IPS-15b (cell line): ENCODE results near the gene TGFBR2.

Experiments
- H3K27me3 ChIP-seq: one replicate; pipeline ENCODE4 v1.6.1; 2013; ENCODE audit warnings: low read length; ENCODE audit not compliant: control insufficient read depth, insufficient read depth
- H3K36me3 ChIP-seq: one replicate; pipeline ENCODE4 v1.6.1; 2013; ENCODE audit warnings: low read length; ENCODE audit not compliant: control insufficient read depth, insufficient read depth
- H3K4me1 ChIP-seq: one replicate; pipeline ENCODE4 v1.6.1; 2013; ENCODE audit warnings: mild to moderate bottlenecking, low read length; ENCODE audit not compliant: control insufficient read depth, insufficient read depth
- H3K4me3 ChIP-seq: one replicate; pipeline ENCODE4 v1.5.1; 2013; ENCODE audit warnings: low read depth, low read length
- H3K9ac ChIP-seq: one replicate; pipeline ENCODE4 v1.6.1; 2013; ENCODE audit warnings: low read depth, mild to moderate bottlenecking, low read length
- H3K9me3 ChIP-seq: one replicate; pipeline ENCODE4 v1.6.1; 2013; ENCODE audit warnings: mild to moderate bottlenecking, low read length; ENCODE audit not compliant: control insufficient read depth, insufficient read depth

TGFBR2 gene

GRCh38 chr3:30585654-30586053, 20.7 kb upstream of the TGFBR2 start:
- Histone ChIP-seq H3K4me3 (no peak overlapping the region), H3K9me3 (no peaks in the 10 kb centered on the region), H3K36me3 (no peaks in the 10 kb centered on the region), H3K9ac (no peak overlapping the region), H3K27me3 (no peaks in the 10 kb centered on the region), H3K4me1 (peaks cover 4% of the 10 kb centered on the region)

- H3K4me1 ChIP-seq: peaks cover 4% of the 10 kb centered on the region
- H3K9ac ChIP-seq: no peak overlapping the region
- H3K36me3 ChIP-seq: no peaks in the 10 kb centered on the region
- no peaks in the 10 kb centered on the region for H3K27me3 ChIP-seq
- no peaks in the 10 kb centered on the region for H3K9me3 ChIP-seq
- H3K4me3 ChIP-seq: no peak overlapping the region
Observed at GRCh38 chr3:30586096-30586805, 20.1 kb upstream of the TGFBR2 start.

GRCh38 chr3:30586806-30587486, 19.5 kb upstream of the TGFBR2 start:
- no peak overlapping the region for H3K4me3 ChIP-seq
- H3K9ac ChIP-seq: no peak overlapping the region
- H3K4me1 ChIP-seq: no peaks in the 10 kb centered on the region
- no peaks in the 10 kb centered on the region for H3K36me3 ChIP-seq
- no peaks in the 10 kb centered on the region for H3K27me3 ChIP-seq
- H3K9me3 ChIP-seq: no peaks in the 10 kb centered on the region

DNA sequence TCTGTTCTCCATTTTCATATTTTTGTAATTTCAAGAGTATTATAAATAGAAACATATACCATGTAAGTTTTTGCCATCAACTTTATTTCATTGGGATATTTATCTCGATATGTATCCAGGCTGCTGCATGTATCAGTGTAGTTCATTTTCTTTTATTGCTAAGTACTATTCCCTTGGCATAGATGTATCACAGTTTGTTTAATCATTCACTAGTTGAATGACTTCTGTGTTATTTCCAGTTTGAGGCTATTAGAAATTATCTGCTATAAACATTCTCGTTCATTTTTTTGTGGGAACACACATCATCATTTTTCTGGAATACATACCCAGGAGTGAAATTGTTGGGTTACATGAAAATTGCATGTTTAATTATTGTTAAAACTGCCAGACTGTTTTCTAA, 18.5 kb upstream of the TGFBR2 start:
- H3K4me3 ChIP-seq: no peak overlapping the region
- H3K4me1 ChIP-seq: no peaks in the 10 kb centered on the region
- H3K9ac ChIP-seq: no peak overlapping the region
- H3K36me3 ChIP-seq: no peaks in the 10 kb centered on the region
- no peaks in the 10 kb centered on the region for H3K9me3 ChIP-seq
- H3K27me3 ChIP-seq: no peaks in the 10 kb centered on the region

DNA sequence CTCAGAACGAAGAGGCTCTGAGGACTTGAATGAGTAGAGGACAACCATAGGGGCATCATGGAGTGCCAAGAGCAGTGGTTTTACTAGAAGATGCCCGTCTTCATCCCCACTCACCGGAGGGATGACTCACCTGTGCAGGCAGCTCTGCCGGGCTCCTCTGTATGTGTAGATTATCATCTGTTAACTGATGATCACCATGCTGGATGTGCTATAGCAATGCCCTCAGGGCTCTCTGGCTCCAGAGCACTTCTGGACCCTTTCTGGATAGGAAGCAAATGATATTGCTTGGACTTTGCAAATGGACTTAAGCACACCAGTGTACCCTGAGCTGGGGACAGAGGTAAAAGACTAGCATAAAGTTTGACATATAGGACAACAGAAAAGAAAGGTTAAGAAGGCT, 10.2 kb upstream of the TGFBR2 start:
- Histone ChIP-seq H3K4me1 (no peaks in the 10 kb centered on the region), H3K36me3 (no peaks in the 10 kb centered on the region), H3K9me3 (no peaks in the 10 kb centered on the region), H3K9ac (no peak overlapping the region), H3K27me3 (no peaks in the 10 kb centered on the region), H3K4me3 (no peak overlapping the region)

- Histone ChIP-seq H3K9ac (no peak overlapping the region), H3K27me3 (no peaks in the 10 kb centered on the region), H3K9me3 (no peaks in the 10 kb centered on the region), H3K4me3 (no peak overlapping the region), H3K4me1 (no peaks in the 10 kb centered on the region), H3K36me3 (no peaks in the 10 kb centered on the region)
Observed at GRCh38 chr3:30597131-30597768, 9.2 kb upstream of the TGFBR2 start.

- H3K27me3 ChIP-seq: no peaks in the 10 kb centered on the region
Observed at GRCh38 chr3:30597769-30598134, 8.6 kb upstream of the TGFBR2 start.

DNA sequence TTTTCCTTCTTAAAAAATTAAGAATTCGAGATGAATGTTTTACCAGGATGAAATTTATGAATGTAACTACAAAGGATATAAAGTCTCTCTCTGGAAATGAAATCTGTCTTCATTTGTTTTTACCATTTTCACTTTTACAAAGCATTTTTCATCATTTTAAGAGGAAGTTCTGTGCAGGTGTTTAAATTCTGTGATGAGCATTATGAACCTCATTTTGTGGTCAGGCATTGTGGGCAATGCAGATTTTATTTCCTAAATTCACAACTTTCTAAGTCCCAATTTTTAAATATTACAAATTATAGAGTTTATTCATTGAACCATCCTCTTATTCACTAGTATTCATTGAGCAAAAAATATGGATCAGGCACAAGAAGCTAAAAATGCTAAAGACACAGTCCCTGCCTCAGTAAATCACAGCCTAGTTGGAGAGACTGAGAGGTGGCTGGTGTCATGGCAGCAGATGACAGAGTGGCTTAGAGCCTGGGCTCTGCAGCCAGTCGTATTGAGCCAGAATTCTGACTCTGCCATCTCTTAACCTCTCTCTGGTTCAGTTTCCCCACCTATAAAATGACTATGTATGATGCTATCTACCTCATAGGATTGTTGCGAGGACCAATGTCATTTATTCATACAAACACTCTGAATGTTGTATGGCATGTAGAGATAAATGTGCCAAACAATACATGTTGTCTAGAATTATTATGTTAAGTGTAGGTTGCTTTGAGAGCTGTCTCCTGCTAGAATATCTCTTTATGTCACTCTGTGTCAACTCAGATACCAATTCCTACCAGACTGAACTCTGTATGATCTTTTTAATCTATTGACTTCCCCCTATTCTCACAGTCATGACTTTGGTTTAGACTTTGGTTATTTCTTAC, 7.5 kb upstream of the TGFBR2 start:
- no peak overlapping the region for H3K4me3 ChIP-seq
- no peak overlapping the region for H3K9ac ChIP-seq
- H3K27me3 ChIP-seq: no peaks in the 10 kb centered on the region
- no peaks in the 10 kb centered on the region for H3K36me3 ChIP-seq
- no peaks in the 10 kb centered on the region for H3K4me1 ChIP-seq
- H3K9me3 ChIP-seq: no peaks in the 10 kb centered on the region

More at GRCh38 chr3:30597769-30598134, 8.6 kb upstream of the TGFBR2 start:
- no peak overlapping the region for H3K4me3 ChIP-seq
- H3K9me3 ChIP-seq: no peaks in the 10 kb centered on the region
- no peaks in the 10 kb centered on the region for H3K4me1 ChIP-seq
- H3K9ac ChIP-seq: no peak overlapping the region
- no peaks in the 10 kb centered on the region for H3K36me3 ChIP-seq

- peaks cover 11% of the 10 kb centered on the region for H3K27me3 ChIP-seq
- no peak overlapping the region for H3K9ac ChIP-seq
- no peaks in the 10 kb centered on the region for H3K36me3 ChIP-seq
- H3K4me1 ChIP-seq: peaks cover 4% of the 10 kb centered on the region
- no peaks in the 10 kb centered on the region for H3K9me3 ChIP-seq
- no peak overlapping the region for H3K4me3 ChIP-seq
Observed at GRCh38 chr3:30600572-30600971, 5.8 kb upstream of the TGFBR2 start.

DNA sequence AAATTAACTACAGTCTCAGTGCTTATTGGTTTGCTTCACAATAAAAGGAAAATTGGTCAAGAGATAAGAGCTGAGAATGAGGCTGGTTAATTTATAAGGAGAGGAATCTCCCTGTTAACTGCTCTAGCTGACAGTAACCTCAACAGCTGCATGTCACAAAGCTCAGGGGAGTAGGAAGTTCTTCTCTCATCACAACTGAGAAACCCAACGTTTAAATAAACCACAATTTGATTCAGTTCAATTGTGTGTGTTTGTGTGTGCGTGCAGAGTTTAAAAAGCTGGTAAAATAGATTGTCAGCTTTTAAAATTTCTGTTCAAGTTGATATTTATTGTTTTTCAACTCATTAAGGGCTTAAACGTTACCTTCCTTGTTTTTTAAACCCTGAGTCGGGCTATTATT, 3.5 kb upstream of the TGFBR2 start:
- Histone ChIP-seq H3K9ac (no peak overlapping the region), H3K27me3 (peaks cover 16% of the 10 kb centered on the region), H3K9me3 (no peaks in the 10 kb centered on the region), H3K4me1 (peaks cover 8% of the 10 kb centered on the region), H3K36me3 (no peaks in the 10 kb centered on the region), H3K4me3 (no peak overlapping the region)

- peaks cover 8% of the 10 kb centered on the region for H3K4me1 ChIP-seq
- no peak overlapping the region for H3K9ac ChIP-seq
- no peaks in the 10 kb centered on the region for H3K36me3 ChIP-seq
- H3K27me3 ChIP-seq: peaks cover 16% of the 10 kb centered on the region
- H3K9me3 ChIP-seq: no peaks in the 10 kb centered on the region
- no peak overlapping the region for H3K4me3 ChIP-seq
Observed at GRCh38 chr3:30604093-30604492, 2.3 kb upstream of the TGFBR2 start.
